ENCODE measurements around the gene MACROD2.

The MACROD2 gene

GRCh38 chr20:14677455-14677854 is 682.1 kb downstream of the MACROD2 start:
- no peak for DNase-seq

GRCh38 chr20:14685183-14685582 is 689.9 kb downstream of the MACROD2 start:
- DNase-seq, result no peak

GRCh38 chr20:14687313-14687712 is 692.0 kb downstream of the MACROD2 start:
- DNase-seq, result no peak

GRCh38 chr20:14688005-14688404 is 692.7 kb downstream of the MACROD2 start:
- no peak for DNase-seq

- no peak for DNase-seq
Measured at GRCh38 chr20:14691994-14692393, 696.7 kb downstream of the MACROD2 start.

- no peak for DNase-seq
Measured at GRCh38 chr20:14696478-14696877, 701.2 kb downstream of the MACROD2 start.

GRCh38 chr20:14696937-14697336 is 701.6 kb downstream of the MACROD2 start:
- no peak for DNase-seq

GRCh38 chr20:14698125-14698524 is 702.8 kb downstream of the MACROD2 start:
- DNase-seq, result no peak

- no peak for DNase-seq
Measured at GRCh38 chr20:14698605-14699373, 703.5 kb downstream of the MACROD2 start.

- DNase-seq, result no peak
Measured at GRCh38 chr20:14700639-14700960, 705.3 kb downstream of the MACROD2 start.

- no peak for DNase-seq
Measured at GRCh38 chr20:14701326-14701725, 706.0 kb downstream of the MACROD2 start.

GRCh38 chr20:14706555-14706954 is 711.2 kb downstream of the MACROD2 start:
- DNase-seq, result no peak

- no peak for DNase-seq
Measured at GRCh38 chr20:14707026-14707680, 711.8 kb downstream of the MACROD2 start.

GRCh38 chr20:14707865-14708596 is 712.7 kb downstream of the MACROD2 start:
- DNase-seq, result no peak

GRCh38 chr20:14709439-14709838 is 714.1 kb downstream of the MACROD2 start:
- DNase-seq, result no peak

- no peak for DNase-seq
Measured at GRCh38 chr20:14710951-14711350, 715.6 kb downstream of the MACROD2 start.

GRCh38 chr20:14711652-14712051 is 716.3 kb downstream of the MACROD2 start:
- no peak for DNase-seq

GRCh38 chr20:14712302-14712739 is 717.0 kb downstream of the MACROD2 start:
- DNase-seq, result no peak

- DNase-seq, result no peak
Measured at GRCh38 chr20:14715400-14715799, 720.1 kb downstream of the MACROD2 start.

GRCh38 chr20:14716351-14716801 is 721.1 kb downstream of the MACROD2 start:
- no peak for DNase-seq

GRCh38 chr20:14717134-14717999 is 722.1 kb downstream of the MACROD2 start:
- no peak for DNase-seq

GRCh38 chr20:14720251-14720650 is 724.9 kb downstream of the MACROD2 start:
- no peak for DNase-seq
